Posterior vena cava (tissue), 2 donors: ENCODE results near the gene CDH2. TPM values are rescaled to one million over a fixed set of nuclear protein-coding genes. Genes with fewer than 3 reads are reported as not detected.

Source experiments
- DNase-seq: peaks from one replicate; pipeline ENCODE4 v3.0.0-alpha.2; 2020; ENCODE audit warnings: low spot score
- intact Hi-C, 2 donors: fragments of 100-400 bp; cut with DNase I; formaldehyde crosslinking; loops; one replicate each; pipeline versions ENCODE4 v1.14.1 to v1.14.2; 2022 to 2023
- total RNA-seq, 2 donors: library from RNA; stranded (reverse); fragmentation: NEBNext Ultra II Directional; extraction: Animal tissue kit (Norgen Biotek cat#: 25700); gene quantifications; one replicate each; pipeline ENCODE4 v1.2.1, GENCODE V29; 2021
- donor health status: DM: yes; HTN: yes; CAD: no.
- donor health status: DM: yes; HTN: yes; CAD: no.

Gene CDH2
- total RNA-seq, 2 donors from 2014 or later = 6.0 to 12.0 TPM

DNA sequence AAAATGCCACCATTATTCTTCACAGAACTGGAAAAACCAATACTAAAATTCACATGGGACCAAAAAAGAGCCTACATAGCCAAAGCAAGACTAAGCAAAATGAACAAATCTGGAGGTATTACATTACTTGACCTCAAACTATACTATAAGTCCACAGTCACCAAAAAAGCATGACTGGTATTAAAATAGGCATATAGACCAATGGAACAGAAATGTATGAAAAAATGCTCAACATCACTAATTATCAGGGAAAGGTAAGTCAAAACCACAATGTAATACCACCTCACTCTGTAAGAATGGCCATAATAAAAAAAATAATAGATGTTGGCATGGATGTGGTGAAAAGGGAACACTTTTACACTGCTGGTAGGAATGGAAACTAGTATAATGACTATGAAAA, 158.6 kb downstream of the CDH2 start:
- intact Hi-C loops = no loop called here
- no peak for DNase-seq

GRCh38 chr18:28015671-28016070, 161.3 kb downstream of the CDH2 start:
- intact Hi-C loops = no loop called here
- DNase-seq = no peak

- intact Hi-C loops = no loop called here
- DNase-seq = no peak
These were observed 163.9 kb downstream of the CDH2 start for GRCh38 chr18:28013066-28013465.

- intact Hi-C loops = no loop called here
- DNase-seq = no peak
These were observed 164.6 kb downstream of the CDH2 start for GRCh38 chr18:28012336-28012735.

GRCh38 chr18:28009589-28009988, 167.3 kb downstream of the CDH2 start:
- no peak for DNase-seq
- intact Hi-C loops = no loop called here

DNA sequence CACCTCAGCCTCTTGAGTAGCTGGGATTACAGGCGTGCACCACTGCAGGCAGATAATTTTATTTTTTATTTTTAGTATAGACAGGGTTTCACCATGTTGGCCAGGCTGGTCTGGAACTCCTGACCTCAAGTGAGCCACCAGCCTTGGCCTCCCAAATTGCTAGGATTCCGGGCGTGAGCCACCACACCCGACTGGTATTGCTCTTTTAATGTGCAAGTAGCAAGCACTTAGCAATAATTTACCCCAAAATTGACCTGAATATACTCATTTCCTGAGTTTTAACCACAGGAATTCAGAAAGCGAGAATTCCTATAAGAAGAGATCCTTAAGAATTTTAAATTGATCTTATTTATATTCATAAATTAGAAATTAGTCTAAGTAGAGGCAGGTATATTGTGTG, 169.1 kb downstream of the CDH2 start:
- DNase-seq = no peak
- intact Hi-C loops = no loop called here

GRCh38 chr18:28005164-28005563, 171.8 kb downstream of the CDH2 start:
- intact Hi-C loops = no loop called here
- no peak for DNase-seq

DNA sequence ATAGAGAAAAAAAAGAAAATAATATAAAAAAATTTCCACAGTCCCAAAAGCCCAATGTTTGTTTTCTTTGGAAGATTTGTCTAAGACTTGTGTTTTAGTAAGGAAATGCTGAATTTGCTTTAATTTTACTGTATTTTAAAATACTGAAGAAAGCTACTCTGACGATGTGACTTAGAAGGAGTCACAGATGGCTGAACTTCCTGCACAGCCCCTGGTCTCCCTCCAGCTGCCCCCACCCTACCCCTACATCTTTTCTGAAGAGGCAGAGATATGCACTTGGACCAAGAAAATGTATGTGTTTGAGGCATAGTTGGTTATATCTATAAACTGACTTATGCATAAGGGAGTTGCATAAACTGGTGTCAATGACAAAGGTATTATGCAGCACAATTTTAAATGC, 172.3 kb downstream of the CDH2 start:
- intact Hi-C loops = loop anchor here in 1 of 2 donors (5.0 kb wide), 1 partner anchor 48 kb away; no protein-coding TSS in a partner anchor
- DNase-seq = no peak

- intact Hi-C loops = loop anchor here in 1 of 2 donors (5.0 kb wide), 1 partner anchor 49 kb away; no protein-coding TSS in a partner anchor
- DNase-seq = no peak
These were observed 173.5 kb downstream of the CDH2 start for GRCh38 chr18:28003451-28003850.

GRCh38 chr18:28002841-28003240, 174.1 kb downstream of the CDH2 start:
- DNase-seq = no peak
- intact Hi-C loops = loop anchor here in 1 of 2 donors (5.0 kb wide), 1 partner anchor 49 kb away; no protein-coding TSS in a partner anchor

DNA sequence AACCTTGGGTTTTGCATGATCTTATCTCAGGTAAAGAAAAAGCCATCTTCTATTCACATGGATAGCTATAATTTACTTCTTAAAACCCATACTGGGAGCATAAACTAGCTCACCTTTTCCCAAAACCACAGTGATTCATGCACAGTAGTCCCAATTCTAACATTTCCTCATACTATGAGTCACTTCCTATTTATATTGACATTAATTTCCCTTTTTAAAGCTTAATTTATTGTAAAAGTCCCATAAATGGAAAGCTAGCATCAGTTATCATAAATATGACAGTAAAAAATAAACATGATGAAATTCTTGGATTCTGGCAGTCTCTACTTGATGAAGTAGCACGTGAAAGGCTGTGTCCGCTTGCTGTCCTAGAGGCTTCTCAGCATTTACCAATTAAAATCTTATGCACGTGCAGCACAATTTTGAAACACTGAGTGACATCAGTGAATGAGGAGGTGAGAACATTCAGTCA, 180.1 kb downstream of the CDH2 start:
- intact Hi-C loops = no loop called here
- no peak for DNase-seq

GRCh38 chr18:27995770-27996502, 181.0 kb downstream of the CDH2 start:
- intact Hi-C loops = no loop called here
- no peak for DNase-seq

DNA sequence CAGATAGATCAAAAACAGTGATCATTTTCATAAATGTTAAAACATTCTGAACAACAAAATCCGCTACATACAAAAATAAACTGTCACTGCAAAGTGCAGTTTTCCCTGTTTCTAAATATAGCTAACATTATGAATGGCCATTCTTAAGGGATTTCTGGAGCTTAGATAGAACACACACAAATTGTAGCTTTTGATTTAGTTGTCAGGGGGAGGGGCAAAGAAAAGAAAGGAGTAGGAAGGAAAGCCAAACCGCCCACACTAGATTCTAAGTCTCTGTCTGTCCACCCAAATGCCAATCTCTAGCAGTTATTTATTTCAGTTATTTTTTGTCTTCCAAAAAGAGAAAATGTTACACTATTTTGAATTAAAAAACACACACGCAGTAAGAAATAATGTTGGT, 182.4 kb downstream of the CDH2 start:
- intact Hi-C loops = no loop called here

DNA sequence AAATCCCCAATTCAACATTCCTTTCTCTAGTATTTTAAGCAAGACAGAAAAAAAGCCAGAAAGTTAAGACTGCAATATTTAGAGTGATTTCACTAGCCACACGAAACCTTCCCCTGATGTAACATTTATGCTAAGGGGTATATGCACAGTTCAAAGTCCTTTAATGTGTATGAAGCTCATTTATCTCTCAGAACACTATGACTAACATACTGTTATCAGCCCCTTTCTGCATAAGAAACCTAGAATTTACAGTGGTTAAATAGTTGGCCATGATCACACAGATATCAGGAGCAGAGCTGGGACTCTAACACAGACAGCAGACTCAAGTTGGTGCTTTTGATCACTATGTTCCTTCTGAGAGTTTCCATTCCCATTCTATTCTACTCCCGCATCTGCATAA, 185.5 kb downstream of the CDH2 start:
- no peak for DNase-seq

More for the DNA sequence above, 182.4 kb downstream of the CDH2 start:
- DNase-seq = no peak

GRCh38 chr18:27985832-27986231, 191.1 kb downstream of the CDH2 start:
- no peak for DNase-seq

More for the DNA sequence above, 185.5 kb downstream of the CDH2 start:
- intact Hi-C loops = no loop called here

GRCh38 chr18:27983780-27984179, 193.2 kb downstream of the CDH2 start:
- no peak for DNase-seq
- intact Hi-C loops = no loop called here

More at GRCh38 chr18:27985832-27986231, 191.1 kb downstream of the CDH2 start:
- intact Hi-C loops = no loop called here

GRCh38 chr18:27976806-27977408, 200.0 kb downstream of the CDH2 start:
- no peak for DNase-seq
- intact Hi-C loops = no loop called here

- DNase-seq = no peak
- intact Hi-C loops = no loop called here
These were observed 206.6 kb downstream of the CDH2 start for GRCh38 chr18:27970321-27970720.

- intact Hi-C loops = no loop called here
- no peak for DNase-seq
These were observed 207.7 kb downstream of the CDH2 start for GRCh38 chr18:27969206-27969605.

DNA sequence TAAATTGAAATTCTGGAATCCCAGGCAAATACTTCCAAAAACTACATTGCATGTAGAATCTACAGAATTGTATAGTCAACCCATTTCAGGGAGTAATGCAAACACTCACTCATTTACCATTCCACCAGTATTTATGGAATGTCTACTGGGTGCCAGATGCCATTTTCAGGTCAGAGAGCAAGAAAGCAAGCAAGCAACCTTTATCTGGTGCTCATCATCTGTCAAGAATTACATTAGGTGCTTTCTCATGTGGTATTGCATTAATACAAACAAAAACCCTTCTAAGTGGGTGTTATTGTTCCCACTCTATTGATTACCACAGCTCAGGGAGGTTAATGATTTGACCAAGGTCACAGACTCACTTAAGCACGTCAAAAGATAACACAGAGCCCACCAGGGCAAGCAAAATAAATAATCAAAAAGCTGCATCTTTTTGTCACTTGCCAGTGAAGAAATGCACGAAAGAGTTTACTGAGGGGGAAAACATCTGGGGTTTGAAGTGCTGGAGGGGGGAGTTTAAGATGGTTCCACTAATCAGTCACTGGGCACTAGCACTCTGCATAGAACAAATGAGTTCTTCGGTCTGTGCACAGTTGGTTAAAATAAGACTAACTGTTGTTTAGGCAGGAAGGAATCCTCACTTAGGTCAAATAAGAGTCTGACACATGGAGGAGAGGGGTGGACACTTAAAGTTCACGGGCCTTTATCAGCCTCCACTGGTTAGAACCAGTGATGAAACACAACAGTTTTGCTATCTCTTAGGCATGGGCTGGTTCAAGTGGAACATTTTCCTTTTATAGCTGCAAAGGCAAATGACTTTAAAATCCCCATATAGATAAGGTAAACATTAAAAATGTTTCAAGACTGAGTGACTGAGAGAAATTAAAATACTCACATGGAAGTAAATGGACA, 208.8 kb downstream of the CDH2 start:
- intact Hi-C loops = no loop called here

More for the DNA sequence above, 208.8 kb downstream of the CDH2 start:
- no peak for DNase-seq
